ENCODE measurements around the gene IL17A.
"Not testable (repeated sequence)": the region's sequence is repeated elsewhere in the genome, so short reads cannot be mapped to it uniquely, and the experiment has no call there.

IL17A gene

GRCh38 chr6:52190409-52190808 is 4.2 kb downstream of the IL17A start:
- Histone ChIP-seq H3K4me1 (ENCODE audit: control insufficient read depth, insufficient read depth, low read length, poor library complexity, severe bottlenecking) (no peaks in the 10 kb centered on the region), H3K36me3 (ENCODE audit: control insufficient read depth, insufficient read depth, low read length) (no peaks in the 10 kb centered on the region), H3K9me3 (ENCODE audit: control insufficient read depth, low read length) (no peaks in the 10 kb centered on the region), H3K27ac (ENCODE audit: low read depth, low read length, severe bottlenecking) (no peak overlapping the region), H3K4me3 (ENCODE audit: extremely low read depth, insufficient read depth, low read length, poor library complexity, severe bottlenecking) (no peak overlapping the region)
- WGBS, 2 experiments (ENCODE audit: insufficient coverage in 2 of 2) = 93 to 96% methylated on average over 2 to 3 of the region's 3 CpGs

GRCh38 chr6:52191824-52192223 is 5.6 kb downstream of the IL17A start:
- H3K4me3 ChIP-seq (ENCODE audit: extremely low read depth, insufficient read depth, low read length, poor library complexity, severe bottlenecking) = no peak overlapping the region
- H3K27ac ChIP-seq (ENCODE audit: low read depth, low read length, severe bottlenecking) = no peak overlapping the region
- H3K4me1 ChIP-seq (ENCODE audit: control insufficient read depth, insufficient read depth, low read length, poor library complexity, severe bottlenecking) = no peaks in the 10 kb centered on the region
- no peaks in the 10 kb centered on the region for H3K9me3 ChIP-seq (ENCODE audit: control insufficient read depth, low read length)
- WGBS, 2 experiments (ENCODE audit: insufficient coverage in 2 of 2) = 36 to 62% methylated on average over 2 to 3 of the region's 3 CpGs
- no peaks in the 10 kb centered on the region for H3K36me3 ChIP-seq (ENCODE audit: control insufficient read depth, insufficient read depth, low read length)

GRCh38 chr6:52195886-52196285 is 9.7 kb downstream of the IL17A start:
- H3K9me3 ChIP-seq (ENCODE audit: control insufficient read depth, low read length) = peaks cover 6% of the 10 kb centered on the region
- H3K27ac ChIP-seq (ENCODE audit: low read depth, low read length, severe bottlenecking) = no peak overlapping the region
- WGBS, 2 experiments (ENCODE audit: insufficient coverage in 2 of 2) = no CpG with 5 or more reads among the region's 2 CpGs
- H3K36me3 ChIP-seq (ENCODE audit: control insufficient read depth, insufficient read depth, low read length) = no peaks in the 10 kb centered on the region
- no peak overlapping the region for H3K4me3 ChIP-seq (ENCODE audit: extremely low read depth, insufficient read depth, low read length, poor library complexity, severe bottlenecking)
- H3K4me1 ChIP-seq (ENCODE audit: control insufficient read depth, insufficient read depth, low read length, poor library complexity, severe bottlenecking) = no peaks in the 10 kb centered on the region

DNA sequence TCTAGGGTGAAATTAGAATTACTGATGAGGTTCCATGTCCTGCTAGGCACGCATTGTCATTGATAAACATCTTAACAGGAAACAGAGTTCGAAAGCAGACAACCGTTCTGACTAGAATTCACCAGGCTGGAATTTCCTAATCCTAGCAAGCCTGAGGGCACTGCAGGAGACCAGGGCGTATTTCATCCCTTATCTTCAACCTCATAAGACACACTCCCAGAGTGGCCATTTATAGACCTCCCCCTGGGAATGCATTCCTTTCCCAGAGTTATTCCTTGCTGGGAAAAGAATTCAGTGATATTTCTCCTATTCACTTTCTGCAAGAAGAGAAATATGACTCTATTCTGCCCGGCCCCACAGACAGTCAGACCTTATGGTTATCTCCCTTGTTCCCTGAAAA is 13.9 kb downstream of the IL17A start:
- not testable (repeated sequence) for H3K9me3 ChIP-seq (ENCODE audit: control insufficient read depth, low read length); H3K4me1 ChIP-seq (ENCODE audit: control insufficient read depth, insufficient read depth, low read length, poor library complexity, severe bottlenecking); H3K36me3 ChIP-seq (ENCODE audit: control insufficient read depth, insufficient read depth, low read length); H3K4me3 ChIP-seq (ENCODE audit: extremely low read depth, insufficient read depth, low read length, poor library complexity, severe bottlenecking); H3K27ac ChIP-seq (ENCODE audit: low read depth, low read length, severe bottlenecking)
- 62 to 66% methylated on average over 3 to 4 of the region's 5 CpGs for WGBS, 2 experiments (ENCODE audit: insufficient coverage in 2 of 2)

GRCh38 chr6:52201046-52201445 is 14.9 kb downstream of the IL17A start:
- Histone ChIP-seq H3K9me3 (ENCODE audit: control insufficient read depth, low read length) (peaks cover 6% of the 10 kb centered on the region), H3K27ac (ENCODE audit: low read depth, low read length, severe bottlenecking) (no peak overlapping the region), H3K36me3 (ENCODE audit: control insufficient read depth, insufficient read depth, low read length) (no peaks in the 10 kb centered on the region), H3K4me1 (ENCODE audit: control insufficient read depth, insufficient read depth, low read length, poor library complexity, severe bottlenecking) (no peaks in the 10 kb centered on the region), H3K4me3 (ENCODE audit: extremely low read depth, insufficient read depth, low read length, poor library complexity, severe bottlenecking) (no peak overlapping the region)
- no CpG with 5 or more reads among the region's 1 CpG for WGBS, 2 experiments (ENCODE audit: insufficient coverage in 2 of 2)

DNA sequence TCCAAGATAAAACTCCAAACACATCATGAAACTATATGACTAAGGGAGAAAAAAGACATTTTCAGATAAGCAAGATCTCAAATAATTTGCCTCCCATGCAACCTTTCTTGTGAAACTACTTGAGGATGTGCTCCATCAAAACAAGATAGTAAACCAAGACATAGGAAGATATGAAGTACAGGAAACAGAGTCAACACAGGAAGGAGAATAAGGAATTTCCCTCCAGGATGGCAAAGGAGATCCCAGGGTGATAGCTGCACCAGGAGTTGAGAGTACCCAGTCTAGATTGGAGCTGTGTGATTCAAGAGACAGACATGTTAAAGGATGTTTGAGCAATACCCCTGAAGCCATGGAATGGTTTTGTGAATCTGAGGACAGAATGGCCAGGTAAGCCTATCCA is 15.3 kb downstream of the IL17A start:
- Histone ChIP-seq H3K9me3 (ENCODE audit: control insufficient read depth, low read length) (peaks cover 6% of the 10 kb centered on the region), H3K4me1 (ENCODE audit: control insufficient read depth, insufficient read depth, low read length, poor library complexity, severe bottlenecking) (no peaks in the 10 kb centered on the region)

DNA sequence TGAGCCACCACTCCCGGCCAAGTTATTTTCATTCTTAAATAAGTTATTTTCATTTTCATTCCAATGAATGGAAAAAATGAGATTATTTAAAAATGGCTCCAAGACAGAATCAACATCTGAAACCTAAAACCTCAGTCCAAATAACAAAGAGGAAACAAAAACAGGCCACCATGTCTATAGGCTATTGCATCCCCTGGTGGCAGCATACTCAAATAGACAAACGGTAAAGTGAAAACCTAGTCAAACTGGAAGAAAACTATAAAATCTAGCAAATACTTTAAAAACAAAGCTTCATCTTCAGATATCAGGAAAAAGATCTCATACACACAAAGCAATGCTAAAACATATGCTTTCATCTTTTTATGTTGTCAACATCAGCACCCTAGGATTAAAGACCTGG is 20.9 kb downstream of the IL17A start:
- WGBS, 2 experiments (ENCODE audit: insufficient coverage in 2 of 2) = 100% methylated on average over 1 of the region's 2 CpGs
- no peak overlapping the region for H3K4me3 ChIP-seq (ENCODE audit: extremely low read depth, insufficient read depth, low read length, poor library complexity, severe bottlenecking)
- no peaks in the 10 kb centered on the region for H3K9me3 ChIP-seq (ENCODE audit: control insufficient read depth, low read length)

More for the DNA sequence above, 15.3 kb downstream of the IL17A start:
- Histone ChIP-seq H3K27ac (ENCODE audit: low read depth, low read length, severe bottlenecking) (no peak overlapping the region), H3K36me3 (ENCODE audit: control insufficient read depth, insufficient read depth, low read length) (no peaks in the 10 kb centered on the region), H3K4me3 (ENCODE audit: extremely low read depth, insufficient read depth, low read length, poor library complexity, severe bottlenecking) (no peak overlapping the region)

GRCh38 chr6:52208612-52209011 is 22.4 kb downstream of the IL17A start:
- WGBS, 2 experiments (ENCODE audit: insufficient coverage in 2 of 2) = 100% methylated on average over 1 to 3 of the region's 3 CpGs
- no peak overlapping the region for H3K27ac ChIP-seq (ENCODE audit: low read depth, low read length, severe bottlenecking)
- H3K4me1 ChIP-seq (ENCODE audit: control insufficient read depth, insufficient read depth, low read length, poor library complexity, severe bottlenecking) = no peaks in the 10 kb centered on the region
- H3K9me3 ChIP-seq (ENCODE audit: control insufficient read depth, low read length) = no peaks in the 10 kb centered on the region
- H3K36me3 ChIP-seq (ENCODE audit: control insufficient read depth, insufficient read depth, low read length) = no peaks in the 10 kb centered on the region
- no peak overlapping the region for H3K4me3 ChIP-seq (ENCODE audit: extremely low read depth, insufficient read depth, low read length, poor library complexity, severe bottlenecking)

More for the DNA sequence above, 20.9 kb downstream of the IL17A start:
- no peaks in the 10 kb centered on the region for H3K4me1 ChIP-seq (ENCODE audit: control insufficient read depth, insufficient read depth, low read length, poor library complexity, severe bottlenecking)
- H3K27ac ChIP-seq (ENCODE audit: low read depth, low read length, severe bottlenecking) = no peak overlapping the region
- H3K36me3 ChIP-seq (ENCODE audit: control insufficient read depth, insufficient read depth, low read length) = no peaks in the 10 kb centered on the region

DNA sequence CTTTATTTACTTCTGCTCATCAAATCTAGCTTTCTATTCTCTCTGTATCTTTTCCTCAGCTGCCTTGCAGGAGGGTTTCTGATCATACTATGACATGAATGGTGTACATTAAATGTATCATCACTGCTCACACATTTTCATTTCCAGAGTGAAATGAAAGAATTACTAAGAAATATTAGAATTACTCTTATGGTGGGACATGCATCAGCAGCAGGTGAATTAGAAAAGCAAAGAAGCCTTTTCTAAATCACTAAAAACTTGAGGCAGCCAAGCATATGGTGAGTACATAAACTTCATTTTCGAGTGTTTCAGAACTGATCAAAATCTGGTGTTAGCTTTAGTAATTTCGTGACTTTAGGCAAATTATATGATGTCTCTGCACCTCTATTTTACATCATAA is 23.6 kb downstream of the IL17A start:
- WGBS, 2 experiments (ENCODE audit: insufficient coverage in 2 of 2) = no CpG with 5 or more reads among the region's 2 CpGs
- no peaks in the 10 kb centered on the region for H3K9me3 ChIP-seq (ENCODE audit: control insufficient read depth, low read length)
- no peaks in the 10 kb centered on the region for H3K4me1 ChIP-seq (ENCODE audit: control insufficient read depth, insufficient read depth, low read length, poor library complexity, severe bottlenecking)
- no peak overlapping the region for H3K27ac ChIP-seq (ENCODE audit: low read depth, low read length, severe bottlenecking)
- H3K36me3 ChIP-seq (ENCODE audit: control insufficient read depth, insufficient read depth, low read length) = no peaks in the 10 kb centered on the region
- no peak overlapping the region for H3K4me3 ChIP-seq (ENCODE audit: extremely low read depth, insufficient read depth, low read length, poor library complexity, severe bottlenecking)

DNA sequence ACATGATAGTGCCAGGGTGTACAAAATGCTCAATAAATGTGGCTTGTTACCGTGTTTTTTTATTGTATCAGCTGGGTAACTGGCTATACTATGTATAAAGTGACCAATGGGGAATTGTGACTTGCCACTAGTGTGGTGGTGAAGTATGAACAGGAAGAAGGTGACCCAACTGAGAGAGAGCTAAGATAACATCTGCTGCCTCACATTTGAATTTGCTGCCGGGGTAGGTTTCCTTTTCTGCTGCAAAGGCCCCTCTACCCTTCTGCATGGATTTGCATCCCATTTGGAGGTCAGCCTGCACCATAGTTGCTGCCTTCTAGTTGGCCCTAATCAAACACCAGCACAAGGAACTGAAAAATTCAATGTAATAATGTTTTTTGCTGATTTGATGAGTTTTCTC is 24.1 kb downstream of the IL17A start:
- no peak overlapping the region for H3K4me3 ChIP-seq (ENCODE audit: extremely low read depth, insufficient read depth, low read length, poor library complexity, severe bottlenecking)
- H3K27ac ChIP-seq (ENCODE audit: low read depth, low read length, severe bottlenecking) = no peak overlapping the region
- no peaks in the 10 kb centered on the region for H3K36me3 ChIP-seq (ENCODE audit: control insufficient read depth, insufficient read depth, low read length)
- H3K9me3 ChIP-seq (ENCODE audit: control insufficient read depth, low read length) = no peaks in the 10 kb centered on the region
- WGBS, 2 experiments (ENCODE audit: insufficient coverage in 2 of 2) = 92 to 100% methylated on average over 1 to 2 of the region's 2 CpGs
- no peaks in the 10 kb centered on the region for H3K4me1 ChIP-seq (ENCODE audit: control insufficient read depth, insufficient read depth, low read length, poor library complexity, severe bottlenecking)

- WGBS, 2 experiments (ENCODE audit: insufficient coverage in 2 of 2) = 100% methylated on average over 1 of the region's 2 CpGs; no CpG with 5 or more reads in 1 of the 2 experiments
- no peak overlapping the region for H3K27ac ChIP-seq (ENCODE audit: low read depth, low read length, severe bottlenecking)
Observed at GRCh38 chr6:52213127-52213526, 27.0 kb downstream of the IL17A start.

DNA sequence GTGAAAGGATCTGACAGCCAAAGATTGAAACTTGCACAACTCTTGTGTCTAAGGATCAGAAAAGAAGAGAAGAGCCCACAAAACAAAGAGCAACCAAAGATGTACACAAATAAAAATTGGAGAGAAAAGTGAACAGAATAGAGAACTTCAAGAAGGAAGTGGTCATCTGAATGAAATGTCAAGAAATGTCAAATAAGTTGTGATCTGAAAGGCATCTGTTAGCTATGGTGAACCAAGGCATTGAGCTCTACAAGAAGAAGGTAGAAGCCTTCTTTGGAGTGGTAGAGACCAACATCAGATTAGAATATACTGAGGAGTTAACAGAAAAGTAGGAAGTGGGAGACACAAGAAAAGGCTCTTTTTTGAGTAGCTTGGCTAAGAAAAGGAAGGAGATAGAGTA is 29.6 kb downstream of the IL17A start:
- H3K27ac ChIP-seq (ENCODE audit: low read depth, low read length, severe bottlenecking) = no peak overlapping the region
- H3K4me3 ChIP-seq (ENCODE audit: extremely low read depth, insufficient read depth, low read length, poor library complexity, severe bottlenecking) = no peak overlapping the region
- H3K4me1 ChIP-seq (ENCODE audit: control insufficient read depth, insufficient read depth, low read length, poor library complexity, severe bottlenecking) = no peaks in the 10 kb centered on the region
- H3K36me3 ChIP-seq (ENCODE audit: control insufficient read depth, insufficient read depth, low read length) = no peaks in the 10 kb centered on the region
- no peaks in the 10 kb centered on the region for H3K9me3 ChIP-seq (ENCODE audit: control insufficient read depth, low read length)

More at GRCh38 chr6:52213127-52213526, 27.0 kb downstream of the IL17A start:
- Histone ChIP-seq H3K4me1 (ENCODE audit: control insufficient read depth, insufficient read depth, low read length, poor library complexity, severe bottlenecking) (no peaks in the 10 kb centered on the region), H3K36me3 (ENCODE audit: control insufficient read depth, insufficient read depth, low read length) (no peaks in the 10 kb centered on the region), H3K9me3 (ENCODE audit: control insufficient read depth, low read length) (no peaks in the 10 kb centered on the region), H3K4me3 (ENCODE audit: extremely low read depth, insufficient read depth, low read length, poor library complexity, severe bottlenecking) (no peak overlapping the region)

Data from mesodermal cell (in vitro differentiated cells).